ENCODE results near the gene FNBP1. TPM values are rescaled to one million over a fixed set of nuclear protein-coding genes. Genes with fewer than 3 reads are reported as not detected.

Gene FNBP1
- total and polyA plus RNA-seq, 2 of the 13 experiments (the other 11 are each of a cell fraction or from before 2014, with no cell fraction given): 5.4 to 19.5 TPM

- WGBS (ENCODE audit: low lambda C conversion rate): 93% methylated on average over 2 of the region's 2 CpGs
- Histone ChIP-seq H3K36me3 (replicated peaks in 1 of 2; ENCODE audit: control insufficient read depth in 1 of 2, insufficient read depth in 2 of 2, low read length in 2 of 2) (peaks cover 5 to 16% of the 10 kb centered on the region in 2 experiments; a peak in 3 of 5 replicates), H4K20me1 (ENCODE audit: insufficient read depth, low read length) (no peaks in the 10 kb centered on the region), H3K9me3 (ENCODE audit: low read length) (no peaks in the 10 kb centered on the region), H3K4me3 (replicated peaks in 1 of 3; ENCODE audit: insufficient read depth in 1 of 3, low read depth in 2 of 3, low read length in 3 of 3) (no peak overlapping the region), H3K9ac (ENCODE audit: insufficient read depth, low read depth, low read length) (no peak overlapping the region), H3K79me2 (ENCODE audit: insufficient read depth, low read length) (no peaks in the 10 kb centered on the region), H3K4me1 (ENCODE audit: insufficient read depth, low read length) (peaks cover 6% of the 10 kb centered on the region; the same call in 1 of the 2 replicates), H3K4me2 (ENCODE audit: low read depth, low read length) (no peak overlapping the region), H3K27ac (ENCODE audit: extremely low read length, insufficient read depth, low read length) (no peak overlapping the region), H2AFZ (ENCODE audit: low read length) (no peak overlapping the region), H3K27me3 (ENCODE audit: control insufficient read depth in 1 of 2, insufficient read depth in 2 of 2, low read length in 2 of 2) (no peaks in the 10 kb centered on the region)
- TF ChIP-seq PCBP2 (optimal IDR thresholded peaks at IDR 0.05; ENCODE audit: low read depth, low read length, poor library complexity, severe bottlenecking) (no peak), ZNF335 (CRISPR knock-in tag; IDR thresholded peaks at IDR 0.05) (no peak), MIXL1 (CRISPR knock-in tag; IDR thresholded peaks at IDR 0.05) (no peak), HNRNPLL (IDR thresholded peaks at IDR 0.05; ENCODE audit: low read depth, low read length, poor library complexity, severe bottlenecking) (no peak), UBTF (CRISPR knock-in tag; IDR thresholded peaks at IDR 0.05) (no peak), ZSCAN5A (CRISPR knock-in tag; IDR thresholded peaks at IDR 0.05; ENCODE audit: borderline replicate concordance) (no peak), SKIL (CRISPR knock-in tag; IDR thresholded peaks at IDR 0.05; ENCODE audit: borderline replicate concordance) (no peak), ZNF430 (CRISPR knock-in tag; IDR thresholded peaks at IDR 0.05) (no peak)
- no peak for DNase-seq (ENCODE audit: low spot score)
- intact Hi-C loops (cut with micrococcal nuclease; ENCODE audit: unreplicated experiment): no loop called here
- no peak for FAIRE-seq
- POLR2A ChIA-PET: no interaction called here
- no peak for ATAC-seq
- CTCF ChIA-PET (ENCODE audit: low intra/inter-chr PET ratio, low total read pairs): no interaction called here
- in situ Hi-C loops (cut with HindIII; ENCODE audit: extremely low pct_ligation_motif_present, low pct_unique_long_range_greater_than_20kb): no loop called here
- no TSS peak for BruUV-seq (replicated peaks)
Measured at GRCh38 chr9:129930743-129931142, 112.2 kb downstream of the FNBP1 start.
